GM23338 (cell line): Measurements from ENCODE around the gene EP400.

Experiments
- CREB1 ChIP-seq: fragments of 250-450 bp; sonication (Bioruptor Pico); IDR thresholded peaks from 2 replicates; pipeline ENCODE4 v1.5.0; 2020; ENCODE audit warnings: low read depth, mild to moderate bottlenecking, moderate library complexity
- CTCF ChIP-seq, 2 experiments: fragments of 200-600 bp in 1 of 2; sonication (generic) in 1 of 2; conservative IDR thresholded peaks; 2 replicates each; pipeline versions ENCODE4 v1.5.1 to v1.6.1; 2016 to 2017; ENCODE audit warnings: antibody characterized with exemption in 2 of 2, low read depth in 2 of 2, mild to moderate bottlenecking in 2 of 2, moderate library complexity in 1 of 2
- EZH2 ChIP-seq: fragments of 200-600 bp; sonication (generic); IDR thresholded peaks from one replicate; pipeline ENCODE4 v1.8.0; 2017; ENCODE audit warnings: antibody characterized with exemption, mild to moderate bottlenecking, low read depth; ENCODE audit not compliant: unreplicated experiment
- EZH2phosphoT487 ChIP-seq: fragments of 200-600 bp; sonication (generic); IDR thresholded peaks from one replicate; pipeline ENCODE4 v1.8.1; 2018; ENCODE audit warnings: antibody characterized with exemption; ENCODE audit not compliant: unreplicated experiment
- JUNB ChIP-seq: IDR thresholded peaks from one replicate; pipeline ENCODE4 v1.6.1; 2016; ENCODE audit warnings: antibody characterized with exemption; ENCODE audit not compliant: unreplicated experiment
- POLR2AphosphoS5 ChIP-seq: IDR thresholded peaks from 2 replicates; pipeline ENCODE4 v1.6.1; 2016; ENCODE audit warnings: antibody characterized with exemption, low read depth
- REST ChIP-seq: IDR thresholded peaks from one replicate; pipeline ENCODE4 v1.6.1; 2018; ENCODE audit warnings: antibody characterized with exemption; ENCODE audit not compliant: unreplicated experiment

- TF ChIP-seq CTCF (conservative IDR thresholded peaks at IDR 0.05; ENCODE audit: low read depth in 2 of 2): no peak
- no peak for TF ChIP-seq EZH2
- no peak for TF ChIP-seq CREB1 (CRISPR knock-in tag)
- TF ChIP-seq JUNB: no peak
- TF ChIP-seq EZH2phosphoT487: no peak
- TF ChIP-seq POLR2AphosphoS5: no peak
- TF ChIP-seq REST: no peak
These were observed 77.2 kb downstream of the EP400 start for GRCh38 chr12:132026796-132027500.
